NCI-H187 (cell line): ENCODE measurements around the gene PPP1R9A.
"Not testable (repeated sequence)": the region's sequence is repeated elsewhere in the genome, so short reads cannot be mapped to it uniquely, and the experiment has no call there.

ENCODE experiments used
- DNase-seq, 2 experiments: peaks; one replicate each; lab custom pipeline; 2025; lab: John Stamatoyannopoulos, UW

The PPP1R9A gene

DNA sequence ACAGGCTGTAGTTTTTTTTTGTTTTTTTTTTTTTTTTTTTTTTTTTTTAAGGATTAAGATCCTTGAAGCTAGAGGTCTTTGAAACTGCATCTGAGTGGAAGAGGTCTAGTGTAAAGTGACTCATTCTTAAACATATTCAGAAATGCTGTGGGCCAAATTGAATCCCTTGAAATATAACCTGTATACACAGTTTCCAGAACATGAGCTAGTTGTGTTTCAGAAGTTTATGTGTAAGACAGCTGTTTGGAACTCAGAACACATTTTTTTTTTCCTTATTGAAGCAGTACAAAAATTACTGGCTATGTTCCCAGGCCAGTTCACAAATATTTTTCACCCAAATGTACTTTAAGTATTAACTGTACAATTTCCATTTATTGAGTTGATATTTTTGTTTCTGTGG lies 67.9 kb downstream of the PPP1R9A start:
- no peak for DNase-seq

- no peak for DNase-seq
Observed at GRCh38 chr7:94980418-94981142, 73.2 kb downstream of the PPP1R9A start.

DNA sequence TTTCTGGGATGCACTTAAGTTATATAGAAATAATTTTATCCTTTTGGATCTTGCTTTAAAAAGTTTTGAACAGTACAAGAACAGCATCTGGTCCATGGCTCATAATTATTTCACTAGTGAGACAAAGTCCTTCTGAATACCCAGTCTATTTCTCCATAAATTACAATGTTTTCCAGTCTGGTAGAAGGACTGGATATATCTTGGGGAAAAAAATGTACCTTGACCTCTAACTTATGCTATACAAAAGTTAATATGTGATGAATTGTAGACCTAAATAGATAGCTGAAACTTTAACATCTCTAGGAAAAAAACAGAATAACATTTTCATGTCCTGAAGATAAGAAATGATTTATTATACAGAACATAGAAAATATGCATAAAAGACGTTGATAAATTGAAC lies 88.5 kb downstream of the PPP1R9A start:
- no peak for DNase-seq

DNA sequence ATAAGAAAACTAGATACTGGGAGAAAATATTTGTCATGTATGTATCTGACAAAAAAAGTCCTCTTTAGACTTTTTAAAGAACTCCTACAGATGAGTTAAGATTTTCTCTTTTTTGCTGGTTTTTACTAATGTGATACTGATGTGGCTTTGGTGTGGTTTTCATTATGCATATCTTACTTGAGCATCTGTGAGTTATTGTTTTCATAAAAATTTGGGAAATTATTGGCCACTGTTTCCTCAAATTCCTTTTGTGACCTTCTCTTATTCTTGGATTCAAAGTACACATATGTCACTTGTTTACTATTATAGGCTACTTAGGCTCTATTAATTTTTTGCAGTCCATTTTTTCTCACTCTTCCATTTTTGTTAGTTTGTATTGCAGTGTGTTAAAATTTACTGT lies 89.0 kb downstream of the PPP1R9A start:
- no peak for DNase-seq

DNA sequence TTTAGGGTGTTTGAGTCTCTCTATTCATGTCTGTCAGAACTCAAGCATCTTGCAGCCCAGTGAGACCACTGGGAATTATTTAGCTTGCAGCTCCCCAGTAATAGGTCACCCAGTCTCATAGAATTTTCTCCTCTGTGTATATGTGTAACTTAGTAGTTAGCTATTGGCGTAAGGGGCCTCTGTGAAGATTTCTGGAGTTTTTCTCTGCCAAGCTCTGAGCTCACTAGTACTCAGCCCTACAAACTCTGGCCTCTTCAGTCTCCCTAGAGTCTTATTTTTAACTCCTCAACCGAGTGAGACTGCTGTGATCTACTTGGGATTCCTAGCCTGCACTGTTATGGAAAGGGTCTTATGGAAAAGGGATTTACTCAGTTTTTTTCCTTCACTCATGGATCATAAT lies 90.2 kb downstream of the PPP1R9A start:
- DNase-seq, result no peak

DNA sequence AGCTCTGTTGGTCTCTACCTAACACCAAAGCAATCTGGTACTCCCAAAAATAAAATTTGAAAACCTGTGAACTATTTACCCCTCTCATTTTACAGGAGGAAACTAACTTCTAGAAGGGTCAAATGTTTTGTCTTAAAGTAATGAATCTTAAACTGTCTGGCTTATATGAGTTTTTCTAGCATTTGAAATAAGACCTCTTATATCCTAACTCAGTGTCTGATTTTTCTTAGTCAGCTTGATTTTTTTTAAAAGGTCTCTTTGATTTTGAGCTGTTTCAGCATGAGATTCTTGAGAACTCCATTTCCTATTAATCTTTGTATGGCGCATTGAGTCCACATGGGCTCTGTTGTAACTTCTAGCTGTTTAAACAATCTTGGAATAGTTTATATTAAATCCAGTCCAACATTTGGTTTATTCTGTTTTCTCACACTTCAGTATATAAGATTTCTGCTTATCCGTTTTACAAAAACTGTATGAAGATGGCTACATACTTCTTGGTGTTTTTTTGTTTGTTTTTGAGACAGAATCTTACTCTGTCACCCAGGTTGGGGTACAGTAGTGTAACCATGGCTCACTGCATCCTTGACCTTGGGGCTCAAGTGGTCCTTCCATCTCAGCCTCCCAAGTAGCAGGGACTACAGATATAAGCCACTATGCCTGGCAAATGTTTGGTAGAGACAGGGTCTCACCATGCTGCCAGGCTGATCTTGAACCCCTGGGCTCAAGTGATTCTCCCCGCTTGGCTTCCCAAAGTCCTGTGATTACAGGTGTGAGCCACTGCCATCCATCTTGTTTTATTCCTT lies 91.1 kb downstream of the PPP1R9A start:
- DNase-seq, result no peak

DNA sequence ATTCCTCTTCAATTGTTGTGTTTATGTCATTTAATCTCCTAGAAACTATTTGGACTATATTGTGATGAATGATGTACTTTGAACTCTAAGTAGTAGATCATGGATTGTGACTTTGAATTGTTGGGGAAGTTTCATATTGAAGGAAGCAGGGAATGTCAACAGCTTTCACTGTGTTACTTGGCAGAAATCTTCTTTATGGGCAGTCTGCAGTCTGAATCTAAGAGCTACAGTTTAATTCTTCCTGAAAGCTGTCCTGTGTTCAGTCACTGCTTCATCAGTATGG lies 91.6 kb downstream of the PPP1R9A start:
- DNase-seq, result no peak

- not testable (repeated sequence) for DNase-seq
Observed at GRCh38 chr7:94999601-95000000, 92.2 kb downstream of the PPP1R9A start.

- no peak for DNase-seq
Observed at GRCh38 chr7:95001258-95001657, 93.9 kb downstream of the PPP1R9A start.

DNA sequence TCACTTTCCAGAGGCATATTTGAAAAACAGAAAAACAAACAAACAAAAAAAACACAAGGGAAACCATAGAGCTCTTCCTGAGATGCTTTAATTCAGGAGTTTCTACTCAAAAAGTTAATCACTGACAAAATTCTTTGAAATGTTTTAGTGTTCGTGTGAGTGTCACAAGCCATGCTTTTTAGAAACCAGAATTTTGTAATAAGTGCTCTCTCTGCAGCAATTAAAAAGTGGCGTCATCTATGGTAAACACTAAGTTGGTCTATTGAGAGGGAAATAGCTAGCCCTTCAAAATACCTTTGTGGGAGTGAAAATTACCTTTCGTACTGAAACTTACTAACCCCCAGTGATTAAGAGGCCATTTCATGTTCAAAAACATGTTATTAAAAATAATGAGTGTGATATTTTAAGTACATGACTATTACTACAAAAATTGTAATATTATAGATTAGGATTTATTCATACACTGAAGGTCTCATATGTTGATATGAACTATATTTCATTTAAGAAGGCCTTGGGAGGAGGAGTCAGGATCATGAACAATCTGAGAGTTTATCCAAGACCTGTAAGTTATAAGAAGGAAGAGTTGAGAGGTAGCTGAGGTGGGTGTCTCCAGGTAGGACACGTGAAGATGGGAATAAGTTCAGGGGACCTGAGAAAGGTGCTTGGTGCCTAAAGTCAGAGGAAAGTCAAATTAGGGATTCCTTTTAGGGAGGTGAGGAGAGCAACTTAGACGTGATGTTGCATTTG lies 94.6 kb downstream of the PPP1R9A start:
- DNase-seq, result no peak

GRCh38 chr7:95002775-95003174 lies 95.4 kb downstream of the PPP1R9A start:
- DNase-seq, result no peak

GRCh38 chr7:95004618-95005247 lies 97.3 kb downstream of the PPP1R9A start:
- no peak for DNase-seq

- DNase-seq, result no peak
Observed at GRCh38 chr7:95006010-95006409, 98.6 kb downstream of the PPP1R9A start.

DNA sequence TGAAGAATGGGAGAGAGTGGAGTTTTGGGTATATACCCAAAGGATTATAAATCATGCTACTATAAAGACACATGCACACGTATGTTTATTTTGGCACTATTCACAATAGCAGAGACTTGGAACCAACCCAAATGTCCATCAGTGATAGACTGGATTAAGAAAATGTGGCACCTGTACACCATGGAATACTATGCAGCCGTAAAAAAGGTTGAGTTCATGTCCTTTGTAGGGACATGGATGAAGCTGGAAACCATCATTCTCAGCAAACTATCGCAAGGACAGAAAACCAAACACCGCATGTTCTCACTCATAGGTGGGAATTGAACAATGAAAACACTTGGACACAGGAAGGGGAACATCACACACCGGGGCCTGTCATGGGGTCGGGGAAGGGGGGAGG lies 101.4 kb downstream of the PPP1R9A start:
- DNase-seq, result not testable (repeated sequence)

DNA sequence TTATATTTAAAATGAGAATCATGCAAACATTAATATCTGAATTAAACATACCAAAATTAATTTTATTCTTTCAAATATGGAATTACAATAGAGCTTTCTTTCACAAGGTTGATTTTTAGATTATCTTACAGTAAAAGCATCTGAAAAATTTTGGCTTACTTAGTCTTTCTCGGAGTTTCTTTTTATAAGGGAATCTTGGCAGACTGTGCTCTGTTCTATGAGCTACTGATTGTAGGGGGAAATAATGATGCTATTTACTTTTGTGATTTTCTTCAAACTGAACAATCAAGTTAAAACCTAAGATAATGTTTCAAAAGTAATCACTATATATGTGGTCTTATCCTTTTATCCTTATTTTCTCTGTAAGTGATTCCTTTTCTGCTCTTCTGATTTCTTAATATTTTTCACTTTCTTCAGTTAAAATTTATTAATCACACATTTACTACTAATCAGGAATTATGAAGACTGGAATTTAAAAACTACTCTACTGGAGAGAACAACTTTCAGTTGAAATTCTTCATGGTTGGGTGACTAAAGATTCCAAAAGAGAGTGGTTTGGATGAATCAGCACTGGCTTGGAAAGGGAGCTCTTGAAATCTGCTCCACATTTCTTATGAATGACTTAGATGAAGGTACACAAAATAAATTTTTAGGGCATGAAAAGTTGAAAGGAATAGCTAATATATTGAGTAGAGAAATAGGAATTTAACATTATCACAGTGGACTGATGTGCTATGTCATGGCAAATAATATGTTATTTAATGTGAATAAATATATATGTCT lies 103.9 kb downstream of the PPP1R9A start:
- DNase-seq, result no peak

DNA sequence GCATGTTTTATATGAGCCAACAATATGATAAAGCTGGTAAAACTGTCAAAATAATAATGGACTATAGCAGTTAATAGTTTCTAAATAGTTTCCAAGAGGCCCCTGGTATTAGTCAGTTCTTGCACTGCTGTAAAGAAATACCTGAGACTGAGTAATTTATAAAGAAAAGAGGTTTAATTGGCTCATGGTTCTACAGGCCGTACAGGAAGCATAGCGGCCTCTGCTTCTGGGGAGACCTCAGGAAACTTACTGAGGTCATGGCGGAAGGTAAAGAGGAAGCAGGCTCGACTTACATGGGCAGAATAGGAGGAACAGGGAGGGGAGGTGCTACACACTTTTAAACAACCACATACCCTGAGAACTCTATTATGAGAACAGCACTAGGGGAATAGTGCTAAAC lies 104.6 kb downstream of the PPP1R9A start:
- DNase-seq, result no peak

GRCh38 chr7:95018021-95018420 lies 110.6 kb downstream of the PPP1R9A start:
- no peak for DNase-seq

GRCh38 chr7:95026018-95026417 lies 118.6 kb downstream of the PPP1R9A start:
- no peak for DNase-seq

GRCh38 chr7:95026421-95027072 lies 119.2 kb downstream of the PPP1R9A start:
- no peak for DNase-seq

GRCh38 chr7:95027234-95027872 lies 120.0 kb downstream of the PPP1R9A start:
- no peak for DNase-seq

GRCh38 chr7:95028683-95029082 lies 121.3 kb downstream of the PPP1R9A start:
- DNase-seq, result no peak
